GM12801 (cell line): Measurements from ENCODE around the gene CD93.

Experiments
- TF ChIP-seq, protein P1 (sequence below): IDR thresholded peaks from one replicate; pipeline ENCODE4 v1.5.1; 2011; ENCODE audit warnings: control low read depth; ENCODE audit not compliant: insufficient read length; ENCODE audit errors: extremely low read depth

The CD93 gene

DNA sequence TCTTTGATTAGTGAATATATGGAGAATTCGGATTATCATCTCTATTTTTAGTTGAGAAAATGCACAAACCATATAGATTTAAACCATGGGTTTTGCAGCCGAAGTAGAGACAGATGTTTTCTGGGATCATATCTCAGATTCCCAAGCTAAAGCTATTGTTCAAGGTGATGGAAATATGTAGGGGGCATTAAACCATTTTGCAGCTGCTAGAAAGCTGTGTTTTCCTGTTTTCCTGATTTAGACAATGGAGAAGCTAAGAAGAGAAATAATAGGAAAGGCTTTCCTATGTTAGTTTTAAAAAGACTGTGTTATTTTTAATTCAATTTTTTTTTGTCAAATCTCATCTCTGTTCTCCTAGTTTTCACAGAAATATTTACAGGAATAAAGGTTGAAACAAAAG is 6.2 kb downstream of the CD93 start:
- TF ChIP-seq, protein P1, sequence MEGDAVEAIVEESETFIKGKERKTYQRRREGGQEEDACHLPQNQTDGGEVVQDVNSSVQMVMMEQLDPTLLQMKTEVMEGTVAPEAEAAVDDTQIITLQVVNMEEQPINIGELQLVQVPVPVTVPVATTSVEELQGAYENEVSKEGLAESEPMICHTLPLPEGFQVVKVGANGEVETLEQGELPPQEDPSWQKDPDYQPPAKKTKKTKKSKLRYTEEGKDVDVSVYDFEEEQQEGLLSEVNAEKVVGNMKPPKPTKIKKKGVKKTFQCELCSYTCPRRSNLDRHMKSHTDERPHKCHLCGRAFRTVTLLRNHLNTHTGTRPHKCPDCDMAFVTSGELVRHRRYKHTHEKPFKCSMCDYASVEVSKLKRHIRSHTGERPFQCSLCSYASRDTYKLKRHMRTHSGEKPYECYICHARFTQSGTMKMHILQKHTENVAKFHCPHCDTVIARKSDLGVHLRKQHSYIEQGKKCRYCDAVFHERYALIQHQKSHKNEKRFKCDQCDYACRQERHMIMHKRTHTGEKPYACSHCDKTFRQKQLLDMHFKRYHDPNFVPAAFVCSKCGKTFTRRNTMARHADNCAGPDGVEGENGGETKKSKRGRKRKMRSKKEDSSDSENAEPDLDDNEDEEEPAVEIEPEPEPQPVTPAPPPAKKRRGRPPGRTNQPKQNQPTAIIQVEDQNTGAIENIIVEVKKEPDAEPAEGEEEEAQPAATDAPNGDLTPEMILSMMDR = no peak

DNA sequence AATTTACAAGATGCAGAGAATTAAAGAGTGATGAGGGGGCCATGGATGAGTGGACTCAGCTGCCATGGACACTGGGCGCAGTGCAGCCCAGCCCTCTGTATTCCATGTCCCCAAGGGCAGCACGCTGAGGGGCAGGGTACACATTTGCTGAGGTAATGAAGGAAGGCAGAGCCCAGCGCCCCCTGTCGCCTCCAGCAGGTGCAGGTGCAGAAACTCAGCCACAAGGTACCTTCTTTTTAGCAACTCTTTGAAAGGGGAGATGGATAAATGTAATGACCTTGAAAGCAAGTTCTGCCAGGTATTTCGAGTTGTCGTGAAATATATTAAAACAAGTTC is 7.1 kb downstream of the CD93 start:
- TF ChIP-seq, protein P1 = no peak

DNA sequence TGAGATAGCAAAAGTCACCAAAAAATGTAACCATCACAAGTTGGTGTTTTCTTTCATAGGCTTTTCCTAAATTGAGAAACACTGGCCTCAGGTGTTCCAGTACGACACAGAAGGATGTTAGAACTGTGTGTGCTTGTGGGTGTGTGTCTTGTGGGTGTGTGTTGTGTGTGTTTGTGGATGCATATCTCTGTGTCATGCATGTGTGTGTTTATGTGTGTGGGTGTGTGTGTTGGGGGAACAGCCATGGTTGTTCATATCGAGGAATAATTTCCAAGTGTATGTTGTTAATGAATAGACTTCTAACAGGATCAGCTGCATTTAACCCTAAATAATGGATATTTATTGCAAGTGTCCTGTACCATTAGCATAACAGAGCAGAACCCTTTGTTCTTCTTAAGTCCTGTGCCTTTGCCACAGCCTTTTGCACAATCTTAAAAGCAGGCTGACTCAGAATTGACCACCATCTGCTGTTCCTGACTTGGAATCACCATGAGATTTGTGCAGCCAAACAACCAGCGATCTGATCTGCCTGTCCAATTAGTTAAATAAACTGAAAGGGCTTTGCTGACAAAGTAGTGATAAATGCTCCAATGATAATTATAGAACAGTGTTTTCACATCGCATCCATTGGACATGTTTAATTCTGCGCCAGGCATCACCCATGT is 7.6 kb downstream of the CD93 start:
- TF ChIP-seq, protein P1 = no peak

DNA sequence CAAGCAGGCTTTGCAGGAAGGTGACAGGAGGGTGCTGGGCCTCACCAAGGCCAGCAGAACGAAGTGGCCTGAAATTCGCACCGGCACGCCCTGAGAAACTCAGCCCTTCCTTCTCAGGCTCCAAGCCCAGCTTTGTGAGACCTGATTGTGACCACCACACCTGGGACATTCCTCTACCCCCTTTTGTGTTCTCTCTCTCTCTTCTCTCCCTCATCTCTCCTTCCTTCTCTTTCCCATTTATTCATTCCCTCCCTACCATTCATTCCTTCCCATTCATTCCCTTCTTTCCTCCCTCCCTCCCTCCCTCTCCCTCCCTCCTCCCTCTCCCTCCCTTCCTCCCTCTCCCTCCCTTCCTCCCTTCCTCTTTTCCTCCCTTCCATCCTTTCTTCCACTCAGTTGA is 8.8 kb downstream of the CD93 start:
- TF ChIP-seq, protein P1 = no peak

DNA sequence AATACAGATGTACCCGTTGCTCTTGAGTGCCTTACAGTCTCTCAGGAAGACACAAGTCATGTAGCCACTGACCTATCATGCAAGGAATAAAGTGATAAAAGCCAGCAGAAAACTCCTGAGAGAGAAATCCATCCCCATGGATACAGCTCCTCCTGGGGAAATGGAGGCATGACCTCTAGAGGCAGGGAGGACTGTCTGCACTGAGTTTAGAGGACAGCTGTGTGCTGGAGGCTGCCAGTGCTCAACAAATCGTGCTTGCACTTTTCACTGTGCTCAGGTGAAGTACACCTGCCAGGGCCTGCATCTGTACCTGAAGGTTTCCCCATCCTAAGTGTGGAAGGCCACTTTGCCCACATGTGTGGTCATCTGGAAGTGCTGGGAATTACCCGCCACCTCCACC is 12.1 kb downstream of the CD93 start:
- TF ChIP-seq, protein P1 = no peak

DNA sequence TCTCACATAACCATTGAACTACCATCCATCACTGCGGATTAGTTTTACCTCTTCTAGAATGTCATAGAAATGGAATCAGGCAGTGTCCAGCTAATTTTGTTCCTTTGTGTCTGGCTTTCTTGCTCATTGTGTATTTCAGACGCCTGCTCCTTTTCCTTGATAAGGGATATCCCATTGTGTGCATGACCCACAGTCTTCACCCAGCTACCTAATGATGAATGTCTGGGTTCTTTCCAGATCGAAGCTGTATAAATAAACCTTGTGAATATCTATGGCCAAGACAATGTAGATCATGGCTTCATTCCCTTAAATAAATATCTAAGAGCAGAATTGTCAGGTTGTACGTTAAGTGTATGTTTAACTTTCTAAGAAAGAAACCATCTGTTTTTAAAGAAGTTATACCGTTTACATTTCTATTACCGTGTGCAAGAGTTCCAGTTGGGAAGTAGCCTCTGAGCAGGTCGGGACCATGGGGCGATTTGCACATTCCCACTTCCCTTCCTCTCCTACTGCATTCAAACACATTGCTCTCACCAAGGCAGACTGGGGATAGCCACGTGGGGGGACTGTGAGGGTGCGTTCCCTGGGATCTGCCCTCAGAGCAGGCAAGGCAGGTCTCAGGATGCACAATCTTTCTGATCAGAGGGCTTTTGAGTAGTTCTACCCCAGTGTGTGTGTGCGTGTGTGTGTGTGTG is 13.1 kb downstream of the CD93 start:
- TF ChIP-seq, protein P1 = no peak

DNA sequence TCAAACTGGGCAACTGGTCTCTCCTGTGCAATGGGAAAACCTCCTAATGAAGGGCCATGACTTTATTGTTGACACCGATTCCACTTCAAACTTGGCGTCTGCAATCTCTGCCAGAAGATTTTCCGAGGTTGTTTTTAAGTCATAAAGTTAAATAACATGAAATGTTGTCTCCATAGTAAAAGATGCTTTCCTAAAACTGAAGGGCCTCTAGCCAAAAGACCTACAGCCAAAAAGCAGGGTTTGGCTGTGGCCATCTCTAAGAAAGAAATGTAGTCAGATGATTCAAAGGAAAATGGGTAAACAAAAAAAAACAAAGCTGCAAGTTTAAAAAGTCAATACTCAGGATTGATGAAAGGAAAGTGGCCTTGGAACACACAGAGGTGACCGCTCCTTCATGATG is 14.1 kb downstream of the CD93 start:
- TF ChIP-seq, protein P1 = no peak
